Neural cell (in vitro differentiated cells): ENCODE data around the gene MRPL52. TPM values are rescaled to one million over a fixed set of nuclear protein-coding genes. Genes with fewer than 3 reads are reported as not detected.

Source experiments
- H2AFZ ChIP-seq: fragments of 200-600, 300-800 bp; sonication (generic), shearing (Covaris generic); 2 replicates; pipeline ENCODE4 v1.6.0; 2014; ENCODE audit warnings: low read depth, mild to moderate bottlenecking, antibody characterized with exemption, low read length, moderate library complexity
- H3F3A ChIP-seq: fragments of 200-600 bp; shearing (Covaris generic); 2 replicates; pipeline ENCODE4 v1.6.1; 2016; ENCODE audit warnings: mild to moderate bottlenecking, moderate library complexity, mixed read lengths, antibody characterized with exemption, low read length; ENCODE audit not compliant: insufficient read depth, poor library complexity, severe bottlenecking
- H3K27ac ChIP-seq: fragments of 200-600, 300-800 bp; sonication (generic), shearing (Covaris generic); 2 replicates; pipeline ENCODE4 v1.5.1; 2014; ENCODE audit warnings: mild to moderate bottlenecking, low read length, moderate library complexity
- H3K27me3 ChIP-seq: fragments of 300-800, 200-600 bp; sonication (generic), shearing (Covaris generic); 2 replicates; pipeline ENCODE4 v1.6.0; 2014; ENCODE audit warnings: mild to moderate bottlenecking, low read depth, low read length, moderate library complexity; ENCODE audit not compliant: insufficient read depth
- H3K36me3 ChIP-seq: fragments of 300-800, 200-600 bp; sonication (generic), shearing (Covaris generic); 2 replicates; pipeline ENCODE4 v1.5.1; 2014; ENCODE audit warnings: mild to moderate bottlenecking, antibody characterized with exemption, low read length, moderate library complexity; ENCODE audit not compliant: insufficient read depth
- H3K4me2 ChIP-seq: fragments of 300-800, 200-600 bp; sonication (generic), shearing (Covaris generic); 2 replicates; pipeline ENCODE4 v1.6.0; 2014; ENCODE audit warnings: mild to moderate bottlenecking, low read length
- H3K4me3 ChIP-seq: fragments of 300-800, 200-600 bp; sonication (generic), shearing (Covaris generic); 2 replicates; pipeline ENCODE4 v1.5.1; 2014; ENCODE audit warnings: mild to moderate bottlenecking, low read length, moderate library complexity
- H3K79me2 ChIP-seq: fragments of 200-600 bp; shearing (Covaris generic); replicated peaks from 2 replicates; pipeline ENCODE4 v1.6.0; 2014; ENCODE audit warnings: mild to moderate bottlenecking, low read length, moderate library complexity; ENCODE audit not compliant: insufficient read depth
- H3K9ac ChIP-seq: fragments of 300-800, 200-600 bp; sonication (generic), shearing (Covaris generic); 2 replicates; pipeline ENCODE4 v1.6.1; 2016; ENCODE audit warnings: mild to moderate bottlenecking, low read length, mixed read lengths
- H3K9me2 ChIP-seq: fragments of 200-600 bp; shearing (Covaris generic); 2 replicates; pipeline ENCODE4 v1.6.1; 2016; ENCODE audit warnings: mild to moderate bottlenecking, low read length, mixed read lengths; ENCODE audit not compliant: insufficient read depth
- H3K9me3 ChIP-seq: fragments of 200-600, 300-800 bp; sonication (generic), shearing (Covaris generic); 2 replicates; pipeline ENCODE4 v1.6.1; 2016; ENCODE audit warnings: mild to moderate bottlenecking, mixed run types, low read length, moderate library complexity, mixed read lengths
- H4K20me1 ChIP-seq: fragments of 200-600 bp; shearing (Covaris generic); 2 replicates; pipeline ENCODE4 v1.6.1; 2016; ENCODE audit warnings: mild to moderate bottlenecking, mixed run types; ENCODE audit not compliant: insufficient read depth
- EP300 ChIP-seq: fragments of 450-650 bp; conservative IDR thresholded peaks from 2 replicates; pipeline ENCODE4 v1.6.1; 2014; ENCODE audit warnings: antibody characterized with exemption, mild to moderate bottlenecking, moderate library complexity; ENCODE audit not compliant: poor library complexity, severe bottlenecking
- EZH2 ChIP-seq: fragments of 200-600, 300-800 bp; shearing (Covaris generic), sonication (generic); IDR thresholded peaks from 2 replicates; pipeline ENCODE4 v1.6.1; 2014; ENCODE audit warnings: antibody characterized with exemption, low read length, borderline replicate concordance, mild to moderate bottlenecking; ENCODE audit not compliant: insufficient read depth, poor library complexity, severe bottlenecking
- MXI1 ChIP-seq: fragments of 450-650 bp; conservative IDR thresholded peaks from 2 replicates; pipeline ENCODE4 v1.6.1; 2014; ENCODE audit warnings: antibody characterized with exemption, mild to moderate bottlenecking; ENCODE audit not compliant: poor library complexity, severe bottlenecking
- POLR2AphosphoS5 ChIP-seq: IDR thresholded peaks from 2 replicates; pipeline ENCODE4 v1.6.1; 2012
- RAD21 ChIP-seq: fragments of 450-650 bp; conservative IDR thresholded peaks from 2 replicates; pipeline ENCODE4 v1.6.1; 2014; ENCODE audit warnings: antibody characterized with exemption, mild to moderate bottlenecking, moderate library complexity
- REST ChIP-seq: IDR thresholded peaks from 2 replicates; pipeline ENCODE4 v1.6.1; 2012; ENCODE audit warnings: borderline replicate concordance
- SMC3 ChIP-seq: fragments of 450-650 bp; conservative IDR thresholded peaks from 2 replicates; pipeline ENCODE4 v1.6.1; 2014; ENCODE audit warnings: antibody characterized with exemption, mild to moderate bottlenecking, moderate library complexity; ENCODE audit not compliant: poor library complexity
- TAF1 ChIP-seq: IDR thresholded peaks from 2 replicates; pipeline ENCODE4 v1.6.1; 2012; ENCODE audit warnings: low read depth
- polyA plus RNA-seq: library from polyadenylated mRNA; depleted of rRNA; stranded (reverse); fragments of >200 nt; gene quantifications from 2 replicates; pipeline ENCODE4 v1.2.3, GENCODE V29; 2014
- TF ChIP-seq, protein P1 (sequence below): fragments of 450-650 bp; IDR thresholded peaks from 2 replicates; pipeline ENCODE4 v1.5.1; 2014; ENCODE audit warnings: antibody characterized with exemption, mild to moderate bottlenecking, moderate library complexity; ENCODE audit not compliant: poor library complexity, severe bottlenecking

Gene MRPL52
- polyA plus RNA-seq, 1 donor from 2014 or later, result 161 TPM

DNA sequence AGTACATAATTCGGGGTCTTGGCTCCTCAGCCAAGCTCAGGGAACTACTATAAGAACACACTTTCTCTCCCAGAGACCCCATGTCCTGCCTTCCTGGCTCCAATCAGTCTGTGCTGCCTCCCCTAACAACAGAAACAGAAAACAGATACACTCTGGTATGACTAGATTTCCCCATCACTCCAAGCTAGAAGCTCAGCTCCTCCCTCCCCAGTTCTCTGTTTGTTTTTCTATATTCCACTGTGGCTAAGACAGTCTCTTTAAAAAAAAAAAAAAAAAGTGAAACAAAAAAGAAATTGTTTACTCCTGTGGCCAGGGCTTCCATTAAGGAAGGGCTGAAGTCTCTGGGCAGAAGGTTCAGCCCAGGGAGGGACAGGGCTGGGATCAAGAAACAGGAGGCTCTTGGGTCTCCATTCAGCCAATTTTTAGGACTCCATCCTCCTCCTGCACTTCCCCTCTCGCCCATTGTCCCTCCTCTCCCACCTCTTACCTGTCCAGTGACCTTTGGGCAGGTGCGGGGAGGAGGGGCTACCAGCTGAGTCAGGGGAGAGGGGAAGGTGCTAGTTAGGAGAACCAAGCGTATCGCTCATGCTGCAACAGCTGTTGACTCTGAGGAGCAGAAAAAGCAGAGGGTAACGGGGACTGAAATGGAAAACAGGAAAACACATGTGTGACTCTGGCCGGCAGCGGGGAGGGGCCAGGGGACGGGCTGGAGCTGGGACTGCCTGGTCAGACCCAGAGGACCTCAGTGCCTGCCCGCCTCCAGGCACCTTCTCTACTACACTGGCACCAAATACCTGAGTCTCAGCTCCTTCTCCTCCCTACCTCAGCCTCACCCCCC lies 10.3 kb upstream of the MRPL52 start:
- Histone ChIP-seq H3K4me2 (no peak overlapping the region), H3K4me3 (no peak overlapping the region), H3K9ac (no peak overlapping the region)

DNA sequence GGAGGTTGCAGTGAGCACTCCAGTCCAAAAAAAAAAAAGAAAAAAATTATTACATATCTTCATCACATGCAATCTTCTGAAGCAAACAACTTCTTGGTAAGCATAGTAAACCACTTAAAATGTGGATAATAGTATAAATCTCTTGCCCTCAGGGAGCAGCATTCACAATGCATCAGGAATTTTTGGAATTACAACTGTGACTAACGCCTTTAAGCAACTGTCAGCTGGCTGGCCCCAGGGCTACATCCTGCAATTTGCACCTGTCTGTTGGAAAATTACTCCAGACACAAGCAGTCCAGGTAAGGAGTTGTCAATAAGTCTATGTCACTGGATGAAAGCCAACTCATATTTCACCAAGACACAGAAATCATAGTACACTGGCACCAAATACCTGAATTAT lies 9.0 kb upstream of the MRPL52 start:
- Histone ChIP-seq H3K9me3 (no peaks in the 10 kb centered on the region), H3K4me2 (no peak overlapping the region), H3K36me3 (no peaks in the 10 kb centered on the region), H3K79me2 (no peaks in the 10 kb centered on the region), H3K27me3 (peaks cover 13% of the 10 kb centered on the region), H3K4me3 (no peak overlapping the region), H3K9ac (no peak overlapping the region), H2AFZ (no peak overlapping the region), H3K9me2 (no peaks in the 10 kb centered on the region), H4K20me1 (no peaks in the 10 kb centered on the region), H3F3A (no peaks in the 10 kb centered on the region), H3K27ac (no peak overlapping the region)
- no peak for TF ChIP-seq MXI1
- TF ChIP-seq, protein P1, sequence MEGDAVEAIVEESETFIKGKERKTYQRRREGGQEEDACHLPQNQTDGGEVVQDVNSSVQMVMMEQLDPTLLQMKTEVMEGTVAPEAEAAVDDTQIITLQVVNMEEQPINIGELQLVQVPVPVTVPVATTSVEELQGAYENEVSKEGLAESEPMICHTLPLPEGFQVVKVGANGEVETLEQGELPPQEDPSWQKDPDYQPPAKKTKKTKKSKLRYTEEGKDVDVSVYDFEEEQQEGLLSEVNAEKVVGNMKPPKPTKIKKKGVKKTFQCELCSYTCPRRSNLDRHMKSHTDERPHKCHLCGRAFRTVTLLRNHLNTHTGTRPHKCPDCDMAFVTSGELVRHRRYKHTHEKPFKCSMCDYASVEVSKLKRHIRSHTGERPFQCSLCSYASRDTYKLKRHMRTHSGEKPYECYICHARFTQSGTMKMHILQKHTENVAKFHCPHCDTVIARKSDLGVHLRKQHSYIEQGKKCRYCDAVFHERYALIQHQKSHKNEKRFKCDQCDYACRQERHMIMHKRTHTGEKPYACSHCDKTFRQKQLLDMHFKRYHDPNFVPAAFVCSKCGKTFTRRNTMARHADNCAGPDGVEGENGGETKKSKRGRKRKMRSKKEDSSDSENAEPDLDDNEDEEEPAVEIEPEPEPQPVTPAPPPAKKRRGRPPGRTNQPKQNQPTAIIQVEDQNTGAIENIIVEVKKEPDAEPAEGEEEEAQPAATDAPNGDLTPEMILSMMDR, result no peak
- TF ChIP-seq TAF1, result no peak
- TF ChIP-seq RAD21, result no peak
- TF ChIP-seq POLR2AphosphoS5, result no peak
- TF ChIP-seq SMC3, result no peak
- TF ChIP-seq REST, result no peak
- TF ChIP-seq EZH2, result no peak
- TF ChIP-seq EP300, result no peak

More for the DNA sequence above, 10.3 kb upstream of the MRPL52 start:
- Histone ChIP-seq H3K9me3 (no peaks in the 10 kb centered on the region), H3K36me3 (no peaks in the 10 kb centered on the region), H2AFZ (no peak overlapping the region), H3K9me2 (no peaks in the 10 kb centered on the region), H3K79me2 (no peaks in the 10 kb centered on the region), H3K27ac (no peak overlapping the region), H3K27me3 (peaks cover 13% of the 10 kb centered on the region), H4K20me1 (no peaks in the 10 kb centered on the region), H3F3A (no peaks in the 10 kb centered on the region)
- TF ChIP-seq, protein P1, result no peak
